GM19025 (cell line): ENCODE data around the gene HIPK2.
A peak's percentile ranks its signal among the peaks of the same experiment; 100 is the strongest.

Experiments
- ATAC-seq: cut with Tn5 transposase; IDR thresholded peaks from one replicate; pipeline ENCODE4 v1.9.1; 2021; ENCODE audit warnings: mild to moderate bottlenecking, low read depth, moderate library complexity; ENCODE audit not compliant: unreplicated experiment

Gene HIPK2

GRCh38 chr7:139658296-139658695 is 119.5 kb downstream of the HIPK2 start:
- ATAC-seq: no peak

- no peak for ATAC-seq
Observed at GRCh38 chr7:139657725-139658124, 120.1 kb downstream of the HIPK2 start.

DNA sequence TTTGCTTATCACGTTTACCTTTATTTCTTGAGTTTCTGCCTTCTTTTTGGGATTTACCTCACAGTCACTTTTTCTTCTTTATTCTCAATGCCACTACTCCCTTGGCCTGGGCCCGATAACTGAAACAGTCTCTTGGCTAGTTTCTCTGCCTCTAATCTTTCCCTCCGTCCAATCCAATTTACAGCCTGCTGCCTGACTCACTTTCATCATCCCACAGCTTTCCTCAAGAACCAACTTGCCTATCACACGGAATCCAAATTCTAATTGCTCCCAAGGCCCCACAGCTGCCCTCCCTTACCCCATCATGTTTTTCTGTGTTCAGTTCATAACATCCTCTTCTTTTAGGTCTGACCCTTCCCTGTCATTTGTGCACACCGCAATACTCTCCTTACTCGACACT is 121.4 kb downstream of the HIPK2 start:
- no peak for ATAC-seq

DNA sequence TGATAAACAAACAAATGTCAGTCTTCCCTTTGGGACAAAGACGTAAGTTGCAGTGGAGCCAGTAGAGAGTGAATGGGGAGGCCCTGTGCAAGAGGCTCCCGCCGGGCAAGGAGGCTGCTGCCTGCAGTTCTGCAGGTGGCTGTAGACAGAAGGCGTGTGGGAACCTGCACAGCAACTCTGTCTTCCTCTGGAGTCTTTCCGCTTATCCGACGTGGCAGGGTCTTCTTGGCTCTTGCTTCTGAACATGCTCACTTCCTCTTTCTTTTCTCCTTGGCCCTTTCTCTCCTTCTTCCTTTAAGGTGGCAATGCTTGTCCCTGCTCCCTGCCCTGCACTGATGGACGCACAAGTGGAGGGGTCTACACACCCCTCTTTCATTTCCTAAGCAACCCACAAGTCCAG is 122.5 kb downstream of the HIPK2 start:
- ATAC-seq: no peak

DNA sequence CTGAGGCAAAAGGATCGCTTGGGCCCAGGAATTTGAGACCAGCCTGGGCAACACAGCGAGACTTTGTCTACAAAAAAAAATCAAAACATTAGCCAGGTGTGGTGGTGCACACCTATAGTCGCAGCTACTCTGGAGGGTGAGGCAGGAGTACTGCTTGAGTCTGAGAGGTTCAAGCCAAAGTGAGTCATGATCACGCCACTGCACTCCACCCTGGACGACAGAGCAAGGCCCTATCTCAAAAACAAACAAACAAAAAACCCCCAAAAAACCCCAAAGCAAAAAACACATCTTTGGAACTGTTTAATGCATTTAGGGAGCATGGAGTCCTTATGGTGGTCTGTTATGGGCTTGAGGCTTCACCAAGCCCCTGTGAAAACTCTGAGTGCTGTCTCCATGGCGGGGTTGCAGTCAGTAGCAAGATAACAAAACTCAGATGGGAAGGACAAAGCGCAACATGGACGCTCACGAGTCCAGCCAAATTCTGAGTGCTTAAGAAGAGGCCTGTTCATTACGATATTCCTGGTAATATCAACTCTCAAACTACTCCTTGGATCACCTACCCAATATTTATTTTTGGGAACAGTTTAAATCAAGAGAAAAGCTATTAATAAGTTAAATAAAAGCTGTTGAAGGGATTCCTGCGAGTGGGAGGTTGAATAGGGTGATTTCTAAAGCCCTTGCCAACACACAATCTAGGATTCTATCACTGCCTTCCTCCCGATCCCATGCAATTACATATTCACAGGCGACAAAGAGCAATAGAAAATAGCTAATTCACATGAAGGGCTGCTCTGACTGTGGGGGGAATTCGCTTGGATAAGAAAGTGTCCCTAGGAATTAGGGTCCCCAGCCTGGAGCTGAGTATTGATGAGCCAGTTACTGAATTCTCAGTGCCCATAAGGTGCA is 123.3 kb downstream of the HIPK2 start:
- no peak for ATAC-seq

DNA sequence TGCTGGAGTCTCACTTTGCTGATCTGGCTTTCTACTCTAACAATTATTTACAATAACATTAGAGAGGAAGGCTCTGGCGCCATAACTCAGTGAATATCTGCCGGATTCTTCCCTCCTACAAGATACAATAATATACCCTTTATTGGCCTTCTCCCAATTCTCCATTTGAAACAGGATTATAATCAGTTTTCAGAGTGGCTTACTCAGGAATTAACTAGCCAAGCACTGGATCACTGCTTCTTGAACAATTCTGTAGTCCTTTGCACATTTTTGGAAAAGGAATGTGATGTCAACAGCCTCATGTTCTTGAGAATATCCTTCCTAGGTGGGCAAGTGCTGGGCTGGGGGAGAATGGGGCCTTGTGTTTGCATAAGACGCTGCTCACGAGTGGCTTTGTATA is 125.9 kb downstream of the HIPK2 start:
- ATAC-seq: no peak

- no peak for ATAC-seq
Observed at GRCh38 chr7:139651308-139651707, 126.5 kb downstream of the HIPK2 start.

DNA sequence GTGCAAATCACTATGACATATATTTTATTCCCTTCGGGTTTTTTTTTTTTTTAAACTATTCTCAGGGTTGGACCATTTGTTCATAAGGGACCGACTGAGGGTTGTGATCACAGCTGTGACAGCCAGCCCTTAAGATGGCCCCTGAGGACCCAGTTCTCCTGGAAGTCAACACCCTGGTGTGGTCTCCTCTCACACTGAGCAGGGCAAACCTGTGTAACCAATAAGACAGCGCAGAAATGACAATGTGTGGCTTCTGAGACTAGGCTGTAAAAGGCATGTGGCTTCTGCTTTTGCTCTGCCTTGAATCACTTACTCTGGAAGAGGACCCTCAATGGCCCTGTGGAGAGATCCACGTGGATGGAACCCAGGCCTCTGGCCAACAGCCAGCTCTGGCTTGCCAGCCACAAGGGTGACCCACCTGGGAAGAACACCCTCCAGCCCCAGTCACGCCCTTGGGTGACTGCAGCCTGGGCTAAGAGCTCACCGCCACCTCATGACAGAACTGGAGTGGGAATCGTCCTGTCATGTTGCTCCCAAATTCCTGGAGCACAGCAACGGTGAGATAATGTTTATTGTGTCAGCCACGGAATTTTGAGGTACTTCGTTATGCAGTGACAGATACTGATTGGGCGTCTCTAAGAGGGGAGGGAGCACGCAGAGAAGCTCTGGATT is 127.2 kb downstream of the HIPK2 start:
- ATAC-seq: no peak

DNA sequence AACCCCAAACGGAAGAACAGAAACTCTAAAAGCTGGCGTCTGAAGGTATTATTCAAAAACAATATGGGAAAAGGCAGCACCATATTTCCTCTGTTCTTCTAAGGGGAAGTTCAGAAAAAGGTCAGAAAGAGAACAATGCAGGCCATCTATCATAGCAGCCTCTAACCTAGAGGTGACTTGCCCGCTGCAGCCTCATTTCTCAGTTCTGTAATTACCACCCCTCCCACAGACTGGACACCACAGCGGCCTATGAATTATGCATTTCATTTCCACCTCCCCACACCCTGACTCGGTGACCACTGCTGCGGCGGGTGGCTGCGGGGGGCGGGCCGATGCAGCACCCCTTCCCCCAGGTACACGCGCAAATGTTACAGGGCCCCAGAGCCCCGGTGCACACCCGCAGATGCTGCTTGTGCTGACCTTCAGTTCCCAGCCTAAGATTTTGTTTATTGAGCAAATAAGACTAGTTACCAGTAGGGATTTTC is 128.8 kb downstream of the HIPK2 start:
- peak; percentile 84 for ATAC-seq

DNA sequence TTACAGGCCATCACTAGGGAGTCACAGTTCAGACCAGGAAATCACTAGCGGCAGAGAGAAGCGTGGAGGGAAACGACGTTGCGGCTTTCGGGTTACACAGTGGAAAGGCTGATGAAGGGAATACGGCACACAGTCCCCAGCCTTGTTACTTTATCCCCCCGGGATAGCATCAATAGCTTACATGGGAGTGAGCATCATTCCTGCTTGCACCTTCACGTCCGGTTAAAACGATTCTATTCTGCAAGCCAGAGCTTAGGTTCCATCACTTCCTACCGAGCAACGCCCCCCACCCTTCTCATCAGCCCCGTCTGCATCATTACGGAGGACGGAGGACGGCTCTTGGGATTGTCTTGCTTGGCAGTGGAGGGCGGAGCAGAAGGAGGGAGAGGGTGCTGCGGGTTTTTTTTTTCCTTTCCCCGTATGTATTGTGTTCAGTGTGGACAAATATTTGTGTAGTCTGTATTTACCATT is 129.4 kb downstream of the HIPK2 start:
- ATAC-seq: no peak

DNA sequence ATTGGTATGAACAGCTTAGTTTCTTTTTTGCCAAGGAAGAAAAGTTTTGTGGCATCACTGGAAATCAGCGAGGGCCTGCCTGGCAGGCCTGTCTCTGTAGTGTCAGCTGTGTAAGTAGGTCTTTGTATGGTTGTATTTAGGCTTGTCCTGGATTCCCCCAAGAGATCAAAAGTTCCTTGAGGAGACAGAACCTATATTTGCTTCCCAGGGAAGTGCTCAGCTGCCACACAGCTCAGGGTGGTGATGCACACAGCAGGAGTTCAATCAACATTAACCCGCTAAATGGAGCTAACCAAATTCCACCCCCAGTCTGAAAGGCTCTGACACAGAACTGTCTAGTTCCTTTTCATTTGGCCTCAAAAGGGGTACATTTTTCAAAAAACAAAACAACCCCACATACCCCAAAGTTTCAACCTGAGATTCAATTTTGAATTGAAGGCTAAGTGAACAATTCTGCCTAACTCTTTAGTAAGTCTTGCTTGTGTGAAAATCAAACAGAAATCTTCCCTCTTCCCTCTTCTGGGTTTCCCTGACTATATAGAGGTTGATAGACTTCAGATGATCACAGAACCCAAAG is 129.9 kb downstream of the HIPK2 start:
- no peak for ATAC-seq

GRCh38 chr7:139647085-139647484 is 130.7 kb downstream of the HIPK2 start:
- ATAC-seq: no peak

- ATAC-seq: no peak
Observed at GRCh38 chr7:139646566-139646965, 131.2 kb downstream of the HIPK2 start.

- ATAC-seq: no peak
Observed at GRCh38 chr7:139645572-139646523, 131.9 kb downstream of the HIPK2 start.

GRCh38 chr7:139643951-139644585 is 133.7 kb downstream of the HIPK2 start:
- ATAC-seq: no peak

- ATAC-seq: no peak
Observed at GRCh38 chr7:139642283-139642682, 135.5 kb downstream of the HIPK2 start.

DNA sequence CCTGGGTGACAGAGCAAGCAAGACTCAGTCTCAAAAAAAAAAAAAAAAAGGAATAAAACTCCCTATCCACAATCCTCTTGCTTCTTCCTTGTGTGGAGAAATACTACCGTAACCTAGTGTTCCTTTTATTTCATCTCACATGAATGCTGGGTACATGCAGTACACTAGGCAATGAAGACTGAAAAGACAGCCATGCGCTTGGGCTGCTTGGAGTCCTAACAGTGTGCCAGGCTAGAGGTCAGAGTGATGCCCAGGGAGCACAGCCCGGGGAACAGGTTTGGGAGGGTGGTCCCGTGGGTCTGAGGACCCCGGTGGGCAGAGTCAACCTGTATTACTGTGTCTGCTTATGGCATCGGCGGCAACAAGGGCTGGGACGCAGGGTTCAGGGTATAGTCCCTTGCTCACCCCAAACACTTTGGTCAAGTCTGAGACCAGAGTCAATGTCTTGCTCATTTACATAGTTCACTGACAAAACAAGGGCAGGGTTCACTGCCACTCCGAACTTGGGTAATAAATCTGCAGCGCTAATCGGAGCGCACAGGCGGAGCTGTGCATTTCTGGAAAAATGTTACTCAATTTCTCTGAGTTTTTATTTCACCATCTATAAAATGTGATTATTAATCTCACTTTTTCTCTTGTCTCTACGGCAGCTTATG is 136.3 kb downstream of the HIPK2 start:
- no peak for ATAC-seq

GRCh38 chr7:139640681-139641080 is 137.1 kb downstream of the HIPK2 start:
- no peak for ATAC-seq

- ATAC-seq: no peak
Observed at GRCh38 chr7:139639563-139639962, 138.2 kb downstream of the HIPK2 start.
